ENCODE measurements around the gene C1QTNF1. TPM values are rescaled to one million over a fixed set of nuclear protein-coding genes. Genes with fewer than 3 reads are reported as not detected.
A peak's percentile ranks its signal among the peaks of the same experiment; 100 is the strongest.

The C1QTNF1 gene
- total and polyA plus RNA-seq, 2 experiments from 2014 or later, result 9.5 to 13.3 TPM

GRCh38 chr17:79042421-79043190 is 18.6 kb downstream of the C1QTNF1 start:
- DNase-seq (ENCODE audit: low spot score), result no peak
- Histone ChIP-seq H3K4me1 (ENCODE audit: insufficient read depth) (peaks cover 7% of the 10 kb centered on the region), H3K4me2 (no peak overlapping the region), H3K4me3 (no peak overlapping the region), H3K9me2 (replicated peaks; ENCODE audit: insufficient read depth) (no peaks in the 10 kb centered on the region), H3K36me3 (replicated peaks; ENCODE audit: insufficient read depth, low read depth) (no peaks in the 10 kb centered on the region), H3K9me3 (ENCODE audit: low read depth) (no peaks in the 10 kb centered on the region), H2AFZ (no peak overlapping the region), H4K20me1 (ENCODE audit: insufficient read depth, poor library complexity, severe bottlenecking) (no peaks in the 10 kb centered on the region), H3K79me2 (no peaks in the 10 kb centered on the region), H3K27me3 (no peaks in the 10 kb centered on the region), H3K27ac (no peak overlapping the region)
- WGBS (ENCODE audit: low lambda C conversion rate, missing lambda C conversion rate), result 71% methylated on average over 13 of the region's 13 CpGs
- peak; percentile 44 for TF ChIP-seq CTCF (IDR thresholded peaks at IDR 0.05; ENCODE audit: poor library complexity)
- TF ChIP-seq EZH2 (IDR thresholded peaks at IDR 0.05; ENCODE audit: borderline replicate concordance), result no peak

GRCh38 chr17:79043191-79043930 is 19.4 kb downstream of the C1QTNF1 start:
- no peaks in the 10 kb centered on the region for H3K27me3 ChIP-seq
- H3K4me2 ChIP-seq, result no peak overlapping the region
- no peak for TF ChIP-seq EZH2 (IDR thresholded peaks at IDR 0.05; ENCODE audit: borderline replicate concordance)
- no peak for TF ChIP-seq CTCF (IDR thresholded peaks at IDR 0.05; ENCODE audit: poor library complexity)
- TF ChIP-seq EZH2phosphoT487 (IDR thresholded peaks at IDR 0.05; ENCODE audit: low read depth, severe bottlenecking, unreplicated experiment), result no peak
- no peak overlapping the region for H2AFZ ChIP-seq
- no peaks in the 10 kb centered on the region for H3K36me3 ChIP-seq (replicated peaks; ENCODE audit: insufficient read depth, low read depth)
- no peaks in the 10 kb centered on the region for H3K9me2 ChIP-seq (replicated peaks; ENCODE audit: insufficient read depth)
- no peaks in the 10 kb centered on the region for H3K9me3 ChIP-seq (ENCODE audit: low read depth)
- H3K27ac ChIP-seq, result no peak overlapping the region
- no peak for DNase-seq (ENCODE audit: low spot score)
- H3K4me1 ChIP-seq (ENCODE audit: insufficient read depth), result peaks cover 7% of the 10 kb centered on the region
- H3K79me2 ChIP-seq, result no peaks in the 10 kb centered on the region
- 86% methylated on average over 10 of the region's 10 CpGs for WGBS (ENCODE audit: low lambda C conversion rate, missing lambda C conversion rate)
- H4K20me1 ChIP-seq (ENCODE audit: insufficient read depth, poor library complexity, severe bottlenecking), result no peaks in the 10 kb centered on the region
- no peak overlapping the region for H3K4me3 ChIP-seq

GRCh38 chr17:79043931-79044320 is 20.0 kb downstream of the C1QTNF1 start:
- 70% methylated on average over 11 of the region's 12 CpGs for WGBS (ENCODE audit: low lambda C conversion rate, missing lambda C conversion rate)
- DNase-seq (ENCODE audit: low spot score), result no peak
- Histone ChIP-seq H4K20me1 (ENCODE audit: insufficient read depth, poor library complexity, severe bottlenecking) (no peaks in the 10 kb centered on the region), H3K79me2 (no peaks in the 10 kb centered on the region), H3K9me2 (replicated peaks; ENCODE audit: insufficient read depth) (no peaks in the 10 kb centered on the region), H3K9me3 (ENCODE audit: low read depth) (no peaks in the 10 kb centered on the region), H2AFZ (no peak overlapping the region), H3K27me3 (no peaks in the 10 kb centered on the region), H3K4me1 (ENCODE audit: insufficient read depth) (peaks cover 7% of the 10 kb centered on the region), H3K4me2 (no peak overlapping the region), H3K36me3 (replicated peaks; ENCODE audit: insufficient read depth, low read depth) (no peaks in the 10 kb centered on the region), H3K4me3 (no peak overlapping the region), H3K27ac (no peak overlapping the region)
- TF ChIP-seq EZH2 (IDR thresholded peaks at IDR 0.05; ENCODE audit: borderline replicate concordance), result no peak
- no peak for TF ChIP-seq EZH2phosphoT487 (IDR thresholded peaks at IDR 0.05; ENCODE audit: low read depth, severe bottlenecking, unreplicated experiment)
- no peak for TF ChIP-seq CTCF (IDR thresholded peaks at IDR 0.05; ENCODE audit: poor library complexity)

All from hepatocyte (in vitro differentiated cells).